ENCODE measurements around the gene COBLL1.

Gene COBLL1

GRCh38 chr2:164818149-164819136, 23.2 kb downstream of the COBLL1 start:
- DNase-seq: no peak

GRCh38 chr2:164816900-164817299, 24.7 kb downstream of the COBLL1 start:
- no peak for DNase-seq

- DNase-seq: no peak
Measured at GRCh38 chr2:164816046-164816445, 25.6 kb downstream of the COBLL1 start.

DNA sequence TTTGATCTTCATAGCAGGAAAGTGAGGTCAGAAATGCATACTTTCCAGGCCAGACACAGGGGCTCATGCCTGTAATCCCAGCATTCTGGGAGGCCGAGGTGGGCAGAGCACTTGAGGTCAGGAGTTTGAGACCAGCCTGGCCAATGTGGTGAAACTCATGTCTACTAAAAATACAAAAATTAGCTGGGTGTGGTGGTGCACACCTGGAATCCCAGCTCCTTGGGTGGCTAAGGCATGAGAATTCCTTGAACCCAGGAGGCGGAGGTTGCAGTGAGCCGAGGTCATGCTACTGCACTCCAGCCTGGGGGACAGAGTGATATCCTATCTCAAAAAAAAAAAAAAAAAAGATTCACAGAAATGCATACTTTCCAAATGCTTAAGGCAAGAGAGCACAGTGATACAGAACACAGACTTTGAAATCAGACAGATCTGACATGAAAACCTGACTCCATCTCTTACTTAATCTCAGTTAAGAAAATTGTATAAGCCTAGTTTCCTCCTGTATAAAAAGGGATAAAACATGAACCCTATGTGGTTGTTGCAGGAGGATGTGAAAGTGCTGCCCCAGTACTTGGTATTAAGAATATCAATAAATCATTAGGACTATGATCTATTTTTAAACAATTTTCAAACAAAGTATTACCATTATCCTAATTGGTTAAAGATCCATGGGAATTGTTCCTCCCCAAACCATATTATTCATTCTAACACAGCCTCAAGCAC, 26.4 kb downstream of the COBLL1 start:
- no peak for DNase-seq

GRCh38 chr2:164813535-164813934, 28.1 kb downstream of the COBLL1 start:
- no peak for DNase-seq

DNA sequence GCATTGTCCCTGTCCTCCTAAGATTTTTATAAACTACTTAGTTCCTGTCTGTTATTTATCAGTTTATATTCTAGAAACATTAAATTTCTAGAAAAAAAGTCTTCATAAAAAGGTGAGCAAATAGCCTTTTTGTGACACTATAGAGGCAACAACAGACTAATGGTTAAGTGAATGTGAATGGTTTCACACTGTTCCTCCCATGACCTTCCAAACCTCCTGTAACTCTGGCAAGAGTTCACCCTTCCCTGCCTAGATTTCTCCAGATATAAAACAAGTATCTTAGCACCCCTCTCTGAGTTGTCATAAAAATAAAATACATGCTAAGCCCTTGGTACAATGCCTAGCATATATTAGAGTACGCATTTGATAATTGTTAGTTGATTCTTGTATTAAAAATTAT, 29.2 kb downstream of the COBLL1 start:
- DNase-seq: no peak

DNA sequence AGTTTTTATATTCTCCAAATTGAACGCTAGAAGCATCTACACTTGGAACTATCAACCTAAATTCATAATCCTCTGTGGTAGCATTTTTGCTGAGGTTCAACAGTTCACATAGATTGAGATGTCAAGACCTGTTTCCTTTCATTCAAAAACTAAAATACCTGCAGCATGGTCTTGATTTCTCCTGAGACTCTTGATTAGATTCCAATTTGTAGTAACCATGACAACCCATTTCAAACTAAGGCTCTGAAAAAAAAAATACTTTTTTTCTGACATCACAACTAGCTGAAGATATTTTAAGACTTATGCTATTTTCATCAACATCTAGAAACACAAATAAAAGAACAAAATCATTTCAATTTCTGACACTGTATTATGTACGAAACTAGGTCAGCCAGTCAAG, 29.8 kb downstream of the COBLL1 start:
- DNase-seq: no peak

GRCh38 chr2:164810843-164811242, 30.8 kb downstream of the COBLL1 start:
- DNase-seq: no peak

- DNase-seq: no peak
Measured at GRCh38 chr2:164808776-164809175, 32.8 kb downstream of the COBLL1 start.

DNA sequence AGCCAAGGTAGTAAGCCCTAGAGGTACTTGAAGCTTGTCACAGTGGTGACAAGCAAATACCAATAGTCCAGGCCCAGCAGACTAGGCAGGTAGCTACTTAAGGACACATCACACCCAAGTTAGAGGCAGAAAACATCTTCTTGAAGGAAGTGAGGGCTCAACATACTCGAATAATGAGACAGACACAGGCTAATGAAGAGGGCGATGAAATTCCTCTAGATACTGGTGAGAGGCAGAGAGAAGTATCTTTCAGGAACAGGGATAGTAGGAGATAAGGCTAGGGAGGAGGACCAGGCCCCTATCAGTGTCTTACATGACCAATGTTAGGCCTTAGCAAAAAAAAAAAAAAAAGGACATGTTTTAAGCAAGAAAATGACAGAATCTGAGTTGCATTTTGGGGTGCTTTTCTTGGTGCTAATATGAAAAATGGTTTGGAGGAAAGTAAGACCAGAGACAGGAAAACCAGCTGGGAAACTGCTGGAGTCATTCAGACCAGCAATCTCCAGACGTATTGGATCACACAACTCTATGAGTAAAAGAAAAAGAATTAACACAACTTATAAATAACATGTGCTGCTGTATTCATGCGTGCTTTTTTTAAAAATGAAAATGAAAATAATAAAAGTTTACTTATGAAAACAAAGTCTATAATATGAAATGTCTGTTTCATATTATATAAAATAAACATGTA, 37.7 kb downstream of the COBLL1 start:
- no peak for DNase-seq

DNA sequence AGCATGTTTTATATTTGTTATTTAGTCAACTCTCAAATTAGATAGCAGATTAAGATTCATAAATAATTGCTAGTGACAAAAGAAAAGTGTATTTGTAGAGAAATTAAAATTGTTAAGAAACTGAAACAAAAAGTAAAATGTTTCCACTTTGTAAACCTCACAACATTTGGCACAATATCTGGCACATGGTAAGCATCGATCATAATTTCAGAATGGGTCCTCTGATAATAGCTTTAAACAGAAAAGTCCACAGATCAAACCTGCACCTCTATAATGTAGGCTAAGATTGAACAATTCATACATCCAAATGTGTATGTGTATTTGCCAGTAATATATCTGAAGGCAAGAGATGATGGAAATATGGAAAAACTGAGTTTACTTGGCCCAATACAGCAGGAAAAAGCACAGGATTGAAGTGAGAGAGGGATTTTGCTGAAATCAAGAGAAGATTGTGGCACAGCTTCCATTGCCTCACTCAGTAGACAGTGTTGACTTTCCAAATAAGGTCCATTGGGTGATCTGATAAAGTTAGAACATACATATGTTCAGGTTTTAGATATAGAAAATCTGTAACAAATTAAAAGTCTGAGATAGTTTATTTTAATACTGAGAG, 39.4 kb downstream of the COBLL1 start:
- no peak for DNase-seq

DNA sequence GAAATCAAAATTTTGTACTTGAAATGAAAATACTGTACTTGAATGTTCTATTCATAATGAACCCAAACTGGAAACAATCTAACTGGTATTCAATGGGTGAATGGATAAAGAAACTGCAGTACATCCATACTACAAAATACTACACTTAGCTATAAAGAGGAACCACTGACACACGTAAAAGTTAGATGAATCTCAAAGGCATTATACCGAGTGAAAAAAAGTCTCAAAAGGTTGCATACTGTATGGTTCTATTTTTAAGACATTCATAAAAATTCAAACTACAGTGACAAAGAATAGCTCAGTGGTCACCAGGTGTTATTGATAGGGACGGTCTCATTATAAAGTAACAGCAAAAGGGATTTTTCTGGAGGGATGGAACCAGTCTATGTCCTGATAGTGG, 41.1 kb downstream of the COBLL1 start:
- no peak for DNase-seq

DNA sequence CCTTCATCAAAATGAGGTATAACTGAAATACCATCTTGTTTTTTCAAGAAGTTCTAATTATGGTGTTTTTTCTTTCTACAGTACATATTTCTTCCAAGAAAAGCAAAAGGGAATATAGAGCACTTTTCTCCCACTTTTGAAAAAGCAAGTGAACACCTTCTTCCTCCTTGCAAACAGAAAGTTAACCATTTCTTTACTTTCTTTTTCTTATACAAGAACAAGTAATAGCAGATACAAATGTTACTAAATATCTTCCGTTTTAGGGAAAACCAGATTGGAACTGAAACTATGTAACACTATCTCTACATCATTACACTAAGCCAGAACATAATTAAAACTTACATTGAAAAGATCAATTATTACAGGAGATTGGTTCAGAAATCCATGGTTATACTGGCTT, 44.0 kb downstream of the COBLL1 start:
- no peak for DNase-seq

DNA sequence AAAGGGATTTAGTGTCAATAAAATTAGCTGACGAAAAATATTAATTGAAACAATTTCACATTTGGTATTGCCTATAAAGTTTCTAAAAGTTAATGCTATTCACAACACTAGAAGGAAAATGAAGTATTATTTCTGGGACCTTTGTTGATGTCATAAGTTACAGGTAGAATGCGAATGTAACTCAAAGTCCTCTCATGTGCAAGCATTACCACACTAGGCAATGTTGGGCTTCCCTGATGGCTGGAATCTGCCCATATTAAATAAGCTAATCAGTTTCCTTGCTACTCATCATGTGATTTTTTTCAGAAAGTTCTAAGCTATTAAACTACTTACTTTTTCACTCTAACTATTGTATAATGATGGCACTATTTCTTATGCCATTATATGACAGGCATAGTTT, 44.6 kb downstream of the COBLL1 start:
- no peak for DNase-seq

DNA sequence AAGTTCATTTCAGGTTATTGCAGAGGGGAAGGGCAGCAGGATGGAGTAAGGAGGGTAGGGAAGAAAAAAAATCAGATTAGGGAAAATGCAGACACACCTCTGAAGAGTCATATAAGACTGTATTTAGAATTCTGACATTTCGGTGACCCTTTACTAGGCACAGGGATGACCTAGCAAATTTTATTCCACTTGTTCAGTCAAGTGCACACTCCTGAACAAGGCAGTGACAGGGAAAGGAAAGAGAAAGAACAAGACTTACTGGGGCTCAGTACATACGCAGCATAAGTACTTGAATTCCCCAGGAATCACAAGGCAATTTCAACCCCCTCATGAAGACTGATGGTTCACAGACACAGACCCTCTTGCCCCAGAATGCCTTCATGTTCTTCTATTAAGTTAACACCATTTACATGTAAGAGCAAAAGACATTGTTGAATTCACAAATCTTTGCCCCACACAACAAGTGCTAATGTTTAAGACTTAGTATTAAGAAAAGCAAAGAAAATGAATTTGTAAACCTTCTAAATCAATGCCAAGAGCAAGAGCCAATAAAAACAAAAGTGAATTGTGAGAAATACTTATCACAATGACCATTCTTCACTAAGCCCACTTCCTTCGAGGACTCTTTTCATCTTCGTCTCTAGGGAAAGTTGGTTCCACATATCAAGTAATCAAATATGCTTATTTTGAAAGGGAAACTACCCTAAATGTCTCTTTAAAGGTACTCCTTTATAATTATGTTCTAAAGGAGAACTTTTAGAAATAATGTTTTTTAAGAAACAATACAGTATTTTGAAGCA, 47.0 kb downstream of the COBLL1 start:
- DNase-seq: no peak

GRCh38 chr2:164794016-164794415, 47.6 kb downstream of the COBLL1 start:
- no peak for DNase-seq

DNA sequence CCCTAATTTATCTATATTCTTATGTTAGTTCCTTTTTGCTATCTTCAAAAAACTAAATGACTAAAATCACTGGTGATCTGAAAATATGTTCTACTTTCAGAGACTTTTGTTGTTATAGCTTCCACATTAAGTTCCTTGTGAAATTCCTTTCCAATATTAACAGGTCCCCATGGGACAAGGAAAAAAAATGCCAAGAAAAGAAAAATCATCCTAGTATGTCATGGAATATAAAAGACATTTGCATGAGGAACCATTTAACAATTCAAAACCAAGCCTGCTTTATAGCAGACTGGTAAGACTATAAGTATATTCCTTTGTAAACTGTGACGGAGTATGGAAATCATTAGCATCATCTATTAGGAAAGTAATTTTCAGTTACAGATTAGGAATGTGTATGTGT, 48.1 kb downstream of the COBLL1 start:
- DNase-seq: no peak

DNA sequence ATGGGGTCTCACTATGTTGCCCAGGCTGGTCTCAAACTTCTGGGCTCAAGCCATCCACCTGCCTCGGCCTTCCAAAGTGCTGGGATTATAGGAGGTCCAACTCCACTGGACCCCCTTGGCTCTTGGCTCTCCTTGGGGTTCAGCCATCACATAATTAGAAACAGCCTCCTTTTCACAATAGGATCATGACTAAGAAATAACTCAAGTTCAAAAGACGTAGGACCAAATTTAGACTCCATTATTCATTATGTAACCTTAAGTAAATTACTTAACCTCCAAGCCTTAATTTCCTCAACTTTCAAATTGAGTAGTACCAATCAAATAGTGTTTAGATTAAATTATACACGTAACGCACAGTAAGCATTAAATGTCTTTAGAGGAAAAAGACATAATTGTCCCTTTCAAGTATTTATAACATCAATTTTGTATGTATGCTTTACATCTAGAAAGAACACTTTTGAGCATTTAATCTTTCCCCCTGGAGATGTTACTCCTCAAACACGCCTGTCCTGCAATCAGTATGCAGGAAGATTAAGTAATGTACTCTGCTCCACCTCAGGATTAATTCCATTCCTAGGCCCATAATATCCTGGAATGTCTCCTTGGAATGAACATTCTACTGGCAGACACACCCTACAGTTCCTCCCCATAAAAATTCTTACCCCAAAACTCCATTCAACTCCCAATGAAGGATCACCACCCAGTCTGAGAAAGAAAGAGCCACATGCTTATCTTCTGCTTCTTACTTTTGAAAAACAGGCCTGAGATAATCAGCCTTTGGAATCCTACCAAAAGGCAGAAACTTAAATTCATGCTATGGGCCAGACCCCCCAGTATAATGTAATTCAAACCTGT, 49.1 kb downstream of the COBLL1 start:
- DNase-seq: no peak

DNA sequence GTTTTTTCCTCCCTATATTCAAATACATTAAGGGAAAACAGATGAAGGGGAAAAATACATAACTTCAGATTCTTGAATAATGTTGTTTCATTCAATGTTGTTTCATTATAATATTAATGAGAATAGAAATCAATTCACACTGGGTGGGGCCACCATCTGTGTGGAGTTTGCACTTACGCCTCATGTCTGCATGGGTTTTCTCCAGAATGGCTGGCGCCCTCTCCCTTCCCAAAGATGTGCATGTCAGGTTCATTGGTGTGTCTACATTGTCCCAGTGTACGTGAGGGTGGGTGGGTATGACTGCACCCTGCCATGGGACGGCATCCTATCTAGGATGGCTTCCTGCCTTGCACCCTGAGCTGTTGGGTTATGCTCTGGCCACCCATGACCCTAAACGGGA, 51.7 kb downstream of the COBLL1 start:
- DNase-seq: no peak

DNA sequence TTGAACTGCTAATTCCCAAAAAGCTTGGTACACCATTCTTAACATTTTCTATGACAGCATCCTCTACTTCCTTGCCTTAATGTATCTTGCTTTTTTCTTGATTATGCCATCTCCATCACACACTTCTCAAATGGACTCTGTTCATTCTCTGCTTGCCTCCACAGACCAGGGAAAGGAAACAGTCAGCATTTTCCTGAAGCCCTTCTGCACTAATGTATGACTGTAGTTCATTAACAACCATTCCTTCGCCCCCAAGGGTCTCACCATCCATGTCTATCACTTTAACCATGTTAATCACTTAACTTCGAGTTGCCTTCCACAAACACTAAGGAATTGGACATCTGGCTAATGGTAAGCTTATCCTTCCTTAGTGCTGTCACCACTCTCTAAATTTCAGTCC, 54.8 kb downstream of the COBLL1 start:
- no peak for DNase-seq

DNA sequence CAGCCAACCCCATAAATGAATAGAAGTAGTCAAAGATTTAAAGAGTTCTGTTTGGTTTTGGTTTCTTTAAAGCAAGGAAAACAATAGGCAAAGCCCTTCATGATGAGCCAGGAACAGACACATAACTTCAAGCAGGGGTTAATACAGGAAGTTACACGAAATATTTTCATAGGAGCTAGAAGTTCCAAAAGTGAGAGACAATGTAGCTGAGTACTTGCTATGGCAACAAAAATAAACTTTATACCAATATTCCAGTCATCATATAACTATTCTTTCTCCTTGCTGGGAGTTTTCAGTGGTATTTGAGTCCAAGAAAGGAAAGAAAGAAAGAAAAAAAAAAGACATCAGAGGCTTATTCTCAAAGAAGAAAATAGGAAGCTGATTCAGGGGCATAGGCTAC, 56.2 kb downstream of the COBLL1 start:
- DNase-seq: no peak
